Amygdala (tissue), 56 donors: ENCODE results near the gene MRPL2.

Experiments
- DNase-seq, 56 donors: peaks; one replicate each; lab custom pipeline; 2025; lab: John Stamatoyannopoulos, UW

Gene MRPL2

GRCh38 chr6:43059168-43060033 lies at the start of gene MRPL2, which contains the start of gene KLC4:
MRPL2 (minus strand) TSS chr6:43059434; CDS start chr6:43059381, 53 bp downstream.
KLC4 (plus strand) TSS chr6:43059631; CDS start chr6:43061336, 1,705 bp downstream.
- DNase-seq = peak; percentile 92 to 100 (median 98)

GRCh38 chr6:43107344-43108062 lies 48.3 kb upstream of the MRPL2 start:
- DNase-seq = no peak

GRCh38 chr6:43105538-43106222 lies 46.4 kb upstream of the MRPL2 start:
- DNase-seq = no peak

GRCh38 chr6:43103253-43103876 lies 44.1 kb upstream of the MRPL2 start:
- DNase-seq = no peak

- no peak for DNase-seq
Measured at GRCh38 chr6:43101497-43101896, 42.3 kb upstream of the MRPL2 start.

GRCh38 chr6:43097502-43097901 lies 38.3 kb upstream of the MRPL2 start:
- DNase-seq = no peak

GRCh38 chr6:43097098-43097489 lies 37.9 kb upstream of the MRPL2 start:
- no peak for DNase-seq

GRCh38 chr6:43096451-43097097 lies 37.3 kb upstream of the MRPL2 start:
- peak in 4 of 56 donors; percentile 9 to 29 (median 20) for DNase-seq

- DNase-seq = no peak
Measured at GRCh38 chr6:43095939-43096338, 36.7 kb upstream of the MRPL2 start.

GRCh38 chr6:43093436-43094289 lies 34.4 kb upstream of the MRPL2 start:
- DNase-seq = peak in 1 of 56 donors; percentile 31

GRCh38 chr6:43092635-43093034 lies 33.4 kb upstream of the MRPL2 start:
- no peak for DNase-seq

GRCh38 chr6:43091436-43091991 lies 32.3 kb upstream of the MRPL2 start:
- DNase-seq = no peak

- no peak for DNase-seq
Measured at GRCh38 chr6:43091020-43091419, 31.8 kb upstream of the MRPL2 start.

GRCh38 chr6:43090559-43090956 lies 31.3 kb upstream of the MRPL2 start:
- DNase-seq = no peak

GRCh38 chr6:43089874-43090558 lies 30.8 kb upstream of the MRPL2 start:
- no peak for DNase-seq

- no peak for DNase-seq
Measured at GRCh38 chr6:43089467-43089866, 30.2 kb upstream of the MRPL2 start.

GRCh38 chr6:43088654-43089056 lies 29.4 kb upstream of the MRPL2 start:
- no peak for DNase-seq

- DNase-seq = no peak
Measured at GRCh38 chr6:43086022-43086658, 26.9 kb upstream of the MRPL2 start.
